ENCODE results near the gene SH3TC2.

Gene SH3TC2

GRCh38 chr5:149039506-149039905, 23.4 kb downstream of the SH3TC2 start:
- DNase-seq (ENCODE audit: low read depth, low spot score), result no peak
- H3K4me3 ChIP-seq (ENCODE audit: low read depth, low read length), result no peak overlapping the region
- no peak for TF ChIP-seq CTCF (IDR thresholded peaks at IDR 0.05; ENCODE audit: insufficient read depth, low read length, missing control alignments)
- CTCF ChIA-PET, result interaction anchor here (1.3 to 19.0 kb wide), 5 partner anchors 13 to 302 kb away, joined by 4 to 911 read pairs (median 68); no protein-coding TSS in a partner anchor
- POLR2A ChIA-PET, result interaction anchor here (0.6 kb wide), 1 partner anchor 16 kb away, joined by 3 read pairs; no protein-coding TSS in a partner anchor

GRCh38 chr5:149038336-149039080, 24.4 kb downstream of the SH3TC2 start:
- POLR2A ChIA-PET, result no interaction called here
- no peak for DNase-seq (ENCODE audit: low read depth, low spot score)

GRCh38 chr5:149037817-149038216, 25.0 kb downstream of the SH3TC2 start:
- ChIA-PET CTCF (interaction anchor here (0.6 to 19.0 kb wide), 14 partner anchors 10 to 462 kb away, joined by 3 to 911 read pairs (median 44); no protein-coding TSS in a partner anchor), POLR2A (no interaction called here)
- DNase-seq (ENCODE audit: low read depth, low spot score), result no peak
- H3K4me3 ChIP-seq (ENCODE audit: low read depth, low read length), result no peak overlapping the region
- no peak for TF ChIP-seq CTCF (IDR thresholded peaks at IDR 0.05; ENCODE audit: insufficient read depth, low read length, missing control alignments)

More at GRCh38 chr5:149038336-149039080, 24.4 kb downstream of the SH3TC2 start:
- CTCF ChIA-PET, result interaction anchor here (0.6 to 19.0 kb wide), 11 partner anchors 9 to 463 kb away, joined by 3 to 911 read pairs (median 62); no protein-coding TSS in a partner anchor
- H3K4me3 ChIP-seq (ENCODE audit: low read depth, low read length), result no peak overlapping the region
- TF ChIP-seq CTCF (IDR thresholded peaks at IDR 0.05; ENCODE audit: insufficient read depth, low read length, missing control alignments), result no peak

- no peak for TF ChIP-seq CTCF (IDR thresholded peaks at IDR 0.05; ENCODE audit: insufficient read depth, low read length, missing control alignments)
- ChIA-PET CTCF (interaction anchor here (0.7 to 19.0 kb wide), 26 partner anchors 10 to 858 kb away, joined by 3 to 911 read pairs (median 13); partner anchors contain the start of gene ABLIM3), POLR2A (no interaction called here)
- no peak for DNase-seq (ENCODE audit: low read depth, low spot score)
- no peak overlapping the region for H3K4me3 ChIP-seq (ENCODE audit: low read depth, low read length)
Measured at GRCh38 chr5:149036970-149037369, 25.9 kb downstream of the SH3TC2 start.

- POLR2A ChIA-PET, result interaction anchor here (0.5 to 1.5 kb wide), 2 partner anchors 79 to 295 kb away, joined by 3 to 5 read pairs; no protein-coding TSS in a partner anchor
- no peak overlapping the region for H3K4me3 ChIP-seq (ENCODE audit: low read depth, low read length)
- DNase-seq (ENCODE audit: low read depth, low spot score), result no peak
- no peak for TF ChIP-seq CTCF (IDR thresholded peaks at IDR 0.05; ENCODE audit: insufficient read depth, low read length, missing control alignments)
- CTCF ChIA-PET, result interaction anchor here (0.7 to 19.0 kb wide), 40 partner anchors 10 to 857 kb away, joined by 3 to 911 read pairs (median 9); partner anchors contain the start of gene SH3TC2
Measured at GRCh38 chr5:149036168-149036567, 26.7 kb downstream of the SH3TC2 start.

- CTCF ChIA-PET, result interaction anchor here (0.7 to 19.0 kb wide), 63 partner anchors 8 to 856 kb away, joined by 3 to 911 read pairs (median 5); partner anchors contain the start of gene SH3TC2
- peak; percentile 92 for TF ChIP-seq CTCF (IDR thresholded peaks at IDR 0.05; ENCODE audit: insufficient read depth, low read length, missing control alignments)
- POLR2A ChIA-PET, result interaction anchor here (1.5 kb wide), 1 partner anchor 79 kb away, joined by 5 read pairs; no protein-coding TSS in a partner anchor
- no peak for DNase-seq (ENCODE audit: low read depth, low spot score)
- no peak overlapping the region for H3K4me3 ChIP-seq (ENCODE audit: low read depth, low read length)
Measured at GRCh38 chr5:149035372-149035790, 27.5 kb downstream of the SH3TC2 start.

All from AG04449 (cell line).